SK-N-MC (cell line): ENCODE data around the gene CLDN16.

Source experiments
- EZH2 ChIP-seq: fragments of 200-600 bp; sonication (generic); IDR thresholded peaks from one replicate; pipeline ENCODE4 v1.6.1; 2017; ENCODE audit warnings: antibody characterized with exemption
- FOXP2 ChIP-seq: optimal IDR thresholded peaks from 2 replicates; pipeline ENCODE3; 2011; ENCODE audit warnings: mild to moderate bottlenecking, moderate library complexity; ENCODE audit not compliant: insufficient read depth; ENCODE audit errors: extremely low read length, control extremely low read depth
- POLR2AphosphoS5 ChIP-seq: IDR thresholded peaks from 2 replicates; pipeline ENCODE4 v1.6.1; 2012; ENCODE audit warnings: mild to moderate bottlenecking, low read depth, low read length, borderline replicate concordance

DNA sequence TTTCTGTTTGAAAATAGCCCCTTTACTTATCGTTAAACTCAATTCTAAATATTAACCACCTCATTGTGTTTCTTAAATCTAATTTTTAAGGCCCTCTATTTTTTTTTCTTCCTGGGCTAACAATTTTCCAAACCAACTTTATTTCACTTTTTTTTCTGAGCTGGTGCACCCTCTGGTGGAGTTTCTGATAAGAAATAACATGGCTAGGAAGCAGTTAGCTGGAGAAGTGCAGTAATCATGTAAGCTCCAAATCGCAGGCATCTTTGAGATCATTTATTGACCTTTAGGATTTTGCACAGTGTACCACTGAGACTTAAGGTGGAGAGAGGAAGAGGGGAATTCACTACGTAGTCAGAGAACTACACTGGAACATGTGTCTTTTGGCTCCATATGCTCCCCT lies 55.3 kb downstream of the CLDN16 start:
- TF ChIP-seq POLR2AphosphoS5: no peak
- no peak for TF ChIP-seq EZH2
- TF ChIP-seq FOXP2: no peak
